GM12864 (cell line): ENCODE measurements around the gene SMAD7.

Experiments
- DNase-seq: peaks from one replicate; pipeline ENCODE4 v3.0.0-alpha.2; 2011; ENCODE audit warnings: low read depth
- H3K4me3 ChIP-seq: 2 replicates; pipeline ENCODE4 v1.5.1; 2011; ENCODE audit warnings: mild to moderate bottlenecking, low read depth, low read length, control low read depth
- TF ChIP-seq, protein P1 (sequence below): IDR thresholded peaks from 2 replicates; pipeline ENCODE4 v1.5.1; 2011; ENCODE audit warnings: low read depth, mild to moderate bottlenecking, moderate library complexity, low read length, control low read depth, inconsistent platforms; ENCODE audit errors: missing control alignments

SMAD7 gene

DNA sequence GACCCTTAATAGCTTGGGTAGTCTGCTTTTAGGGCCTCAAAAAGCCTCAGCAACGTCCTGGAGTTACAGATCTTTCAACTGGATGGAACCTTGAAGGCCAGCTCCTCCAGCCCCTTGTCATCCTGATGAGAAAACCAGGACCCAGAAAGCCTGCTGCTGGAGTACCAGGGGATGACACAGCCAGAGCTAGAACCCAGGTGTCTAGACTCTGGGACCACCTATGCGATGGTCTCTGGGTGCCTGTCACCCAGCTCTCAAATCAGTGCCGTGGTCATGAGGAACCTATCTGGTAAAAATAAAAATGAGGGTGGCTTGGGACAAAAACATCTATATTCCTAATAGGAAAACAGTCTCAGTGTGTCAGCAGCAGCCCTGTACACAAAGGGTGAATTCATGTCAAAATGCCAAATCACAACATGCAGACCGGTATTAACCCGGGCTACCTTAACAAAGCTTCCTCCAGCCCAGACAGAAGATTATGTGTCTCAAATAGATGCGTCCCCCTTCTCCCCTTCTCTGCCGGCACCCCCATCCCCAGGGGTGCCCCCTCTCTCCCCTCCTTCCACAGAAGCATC, 28.5 kb downstream of the SMAD7 start:
- TF ChIP-seq, protein P1, sequence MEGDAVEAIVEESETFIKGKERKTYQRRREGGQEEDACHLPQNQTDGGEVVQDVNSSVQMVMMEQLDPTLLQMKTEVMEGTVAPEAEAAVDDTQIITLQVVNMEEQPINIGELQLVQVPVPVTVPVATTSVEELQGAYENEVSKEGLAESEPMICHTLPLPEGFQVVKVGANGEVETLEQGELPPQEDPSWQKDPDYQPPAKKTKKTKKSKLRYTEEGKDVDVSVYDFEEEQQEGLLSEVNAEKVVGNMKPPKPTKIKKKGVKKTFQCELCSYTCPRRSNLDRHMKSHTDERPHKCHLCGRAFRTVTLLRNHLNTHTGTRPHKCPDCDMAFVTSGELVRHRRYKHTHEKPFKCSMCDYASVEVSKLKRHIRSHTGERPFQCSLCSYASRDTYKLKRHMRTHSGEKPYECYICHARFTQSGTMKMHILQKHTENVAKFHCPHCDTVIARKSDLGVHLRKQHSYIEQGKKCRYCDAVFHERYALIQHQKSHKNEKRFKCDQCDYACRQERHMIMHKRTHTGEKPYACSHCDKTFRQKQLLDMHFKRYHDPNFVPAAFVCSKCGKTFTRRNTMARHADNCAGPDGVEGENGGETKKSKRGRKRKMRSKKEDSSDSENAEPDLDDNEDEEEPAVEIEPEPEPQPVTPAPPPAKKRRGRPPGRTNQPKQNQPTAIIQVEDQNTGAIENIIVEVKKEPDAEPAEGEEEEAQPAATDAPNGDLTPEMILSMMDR = no peak
- no peak for DNase-seq
- H3K4me3 ChIP-seq = no peak overlapping the region

DNA sequence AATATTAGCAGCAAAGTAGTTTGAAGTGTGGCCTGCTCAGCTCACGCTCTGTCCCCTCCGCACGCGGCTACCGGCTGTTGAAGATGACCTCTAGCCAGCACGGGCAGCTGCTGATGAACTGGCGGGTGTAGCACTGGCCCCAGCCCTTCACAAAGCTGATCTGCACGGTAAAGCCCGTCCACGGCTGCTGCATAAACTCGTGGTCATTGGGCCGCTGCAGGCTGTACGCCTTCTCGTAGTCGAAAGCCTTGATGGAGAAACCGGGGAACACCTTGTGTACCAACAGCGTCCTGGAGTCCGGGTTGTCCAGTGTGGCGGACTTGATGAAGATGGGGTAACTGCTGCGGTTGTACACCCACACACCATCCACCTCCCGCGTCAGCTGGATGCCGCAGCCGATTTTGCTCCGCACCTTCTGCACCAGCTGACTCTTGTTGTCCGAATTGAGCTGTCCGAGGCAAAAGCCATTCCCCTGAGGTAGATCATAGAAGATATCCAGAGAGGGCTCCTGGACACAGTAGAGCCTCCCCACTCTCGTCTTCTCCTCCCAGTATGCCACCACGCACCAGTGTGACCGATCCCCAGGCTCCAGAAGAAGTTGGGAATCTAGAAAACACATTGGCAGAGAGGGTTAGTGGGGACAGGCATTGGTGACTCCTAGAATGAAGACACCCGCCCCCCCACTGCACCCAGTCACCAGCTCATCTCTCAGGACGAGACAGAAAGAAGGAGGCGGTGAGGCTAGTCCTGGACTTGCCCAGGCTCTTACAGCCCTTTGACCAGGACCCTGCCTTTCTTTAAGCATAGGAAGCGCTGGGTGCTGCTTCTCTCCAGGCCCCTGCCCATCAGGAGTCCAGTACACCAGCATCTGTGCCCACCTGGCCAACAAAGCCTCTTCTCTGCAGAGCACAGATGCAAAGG, 29.2 kb downstream of the SMAD7 start:
- TF ChIP-seq, protein P1 = no peak
- H3K4me3 ChIP-seq = no peak overlapping the region
- no peak for DNase-seq

GRCh38 chr18:48920408-48921038, 30.2 kb downstream of the SMAD7 start:
- no peak for DNase-seq
- TF ChIP-seq, protein P1 = no peak
- H3K4me3 ChIP-seq = no peak overlapping the region

GRCh38 chr18:48919547-48919946, 31.2 kb downstream of the SMAD7 start:
- no peak overlapping the region for H3K4me3 ChIP-seq
- no peak for DNase-seq
- TF ChIP-seq, protein P1 = no peak

DNA sequence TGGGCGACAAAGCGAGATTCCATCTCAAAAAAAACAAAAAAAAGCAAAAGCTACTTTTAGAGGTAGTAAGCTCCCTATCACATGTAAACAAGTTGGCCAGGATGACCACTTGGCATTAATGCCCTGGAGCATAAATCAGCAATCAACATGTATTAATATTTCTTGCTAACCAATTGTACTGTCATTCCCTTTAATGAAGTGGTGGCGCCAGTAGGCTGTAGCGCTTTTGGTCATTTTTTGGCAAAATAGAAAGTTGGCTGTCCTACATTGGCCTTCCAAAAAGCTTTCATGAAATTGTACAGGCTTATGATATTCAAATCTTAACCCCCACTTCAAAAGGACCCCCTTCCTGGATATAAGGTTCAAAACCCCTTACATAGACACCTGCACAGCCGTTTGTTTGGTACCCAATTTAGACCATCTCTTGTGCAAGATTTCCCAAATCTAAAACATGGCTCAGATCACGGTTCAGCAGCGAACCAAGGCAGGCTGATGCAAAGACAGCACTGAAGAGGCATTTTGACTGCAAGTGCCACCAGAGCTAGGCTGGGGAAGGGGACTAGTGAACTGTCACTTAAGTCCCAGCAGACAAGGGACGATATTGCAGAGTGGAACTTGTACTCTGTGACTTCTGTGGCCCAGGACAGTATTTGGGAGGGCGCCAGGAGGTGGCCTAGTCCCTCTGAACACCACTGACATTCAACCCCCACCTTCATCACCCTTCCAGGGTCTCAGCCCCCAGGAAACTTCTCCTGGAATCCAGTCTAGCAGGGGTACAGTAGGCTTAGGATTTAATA, 31.9 kb downstream of the SMAD7 start:
- DNase-seq = no peak
- no peak overlapping the region for H3K4me3 ChIP-seq
- TF ChIP-seq, protein P1 = no peak
